Stimulated activated CD4-positive, alpha-beta T cell treated with anti-CD3 and anti-CD28 coated beads, Interleukin-1b, Interleukin-23, amount 100 ng/mL, for 48 hours (primary cell): ENCODE data around the gene PIMREG.
"Not testable (repeated sequence)": the region's sequence is repeated elsewhere in the genome, so short reads cannot be mapped to it uniquely, and the experiment has no call there.

ENCODE experiments used
- DNase-seq: peaks from one replicate; pipeline ENCODE4 v3.0.0-alpha.2; 2020

The PIMREG gene

GRCh38 chr17:6480303-6480675 is 36.0 kb downstream of the PIMREG start:
- no peak for DNase-seq

GRCh38 chr17:6482105-6482455 is 37.8 kb downstream of the PIMREG start:
- no peak for DNase-seq

GRCh38 chr17:6482796-6483195 is 38.5 kb downstream of the PIMREG start:
- DNase-seq, result not testable (repeated sequence)

- DNase-seq, result no peak
Measured at GRCh38 chr17:6483507-6483906, 39.3 kb downstream of the PIMREG start.

- DNase-seq, result no peak
Measured at GRCh38 chr17:6485646-6486412, 41.6 kb downstream of the PIMREG start.

GRCh38 chr17:6487251-6488007 is 43.2 kb downstream of the PIMREG start:
- DNase-seq, result no peak

GRCh38 chr17:6488008-6488539 is 43.8 kb downstream of the PIMREG start:
- DNase-seq, result no peak

GRCh38 chr17:6489016-6489550 is 44.8 kb downstream of the PIMREG start:
- no peak for DNase-seq

GRCh38 chr17:6491071-6491700 is 46.9 kb downstream of the PIMREG start:
- DNase-seq, result no peak

GRCh38 chr17:6492892-6493674 is 48.8 kb downstream of the PIMREG start:
- DNase-seq, result no peak

GRCh38 chr17:6494239-6494941 is 50.1 kb downstream of the PIMREG start:
- no peak for DNase-seq

GRCh38 chr17:6495450-6496115 is 51.3 kb downstream of the PIMREG start:
- no peak for DNase-seq

GRCh38 chr17:6496116-6496481 is 51.8 kb downstream of the PIMREG start:
- no peak for DNase-seq

GRCh38 chr17:6496640-6497441 is 52.6 kb downstream of the PIMREG start:
- no peak for DNase-seq

GRCh38 chr17:6497496-6498221 is 53.4 kb downstream of the PIMREG start:
- DNase-seq, result no peak

- DNase-seq, result no peak
Measured at GRCh38 chr17:6498356-6498755, 54.1 kb downstream of the PIMREG start.

GRCh38 chr17:6498901-6499540 is 54.8 kb downstream of the PIMREG start:
- DNase-seq, result no peak
